Measurements from ENCODE around the gene POLE.

POLE gene

DNA sequence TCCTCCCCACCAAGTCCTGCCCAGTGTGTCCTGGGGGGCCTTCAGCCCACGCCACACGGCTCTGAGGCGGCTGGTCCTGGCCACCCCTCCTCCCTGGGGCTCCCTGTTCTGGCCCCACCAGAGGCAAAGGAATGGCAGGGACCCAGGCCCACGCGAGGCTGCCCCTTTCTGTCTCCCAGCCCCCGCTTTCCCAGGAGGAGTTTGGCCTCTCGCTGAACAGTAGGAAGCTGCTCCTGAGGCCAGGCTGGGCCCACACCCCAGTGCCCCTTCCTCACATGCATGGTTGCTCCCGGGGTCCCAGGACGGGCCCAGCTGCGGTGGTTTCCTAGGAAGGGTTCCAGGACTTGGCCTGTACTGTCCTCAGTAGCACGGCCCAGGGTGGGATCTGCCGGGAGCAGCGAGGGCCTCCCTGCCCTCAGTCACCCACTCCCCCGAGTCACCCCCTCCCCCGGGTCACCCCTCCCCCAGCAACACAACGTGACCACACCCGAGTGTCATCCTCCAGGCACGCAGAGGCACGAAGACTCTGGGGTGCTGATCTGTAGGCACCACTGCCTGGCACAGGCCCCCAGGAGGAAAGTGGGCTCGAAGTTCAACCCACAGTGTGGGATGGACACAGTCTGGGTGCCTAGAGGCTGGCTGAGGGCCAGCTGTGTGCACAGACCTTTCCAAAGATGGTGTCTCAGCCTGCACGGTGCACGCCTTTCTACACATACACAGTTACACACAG is 109.8 kb downstream of the POLE start:
- DNase-seq (ENCODE audit: low spot score): no peak

DNA sequence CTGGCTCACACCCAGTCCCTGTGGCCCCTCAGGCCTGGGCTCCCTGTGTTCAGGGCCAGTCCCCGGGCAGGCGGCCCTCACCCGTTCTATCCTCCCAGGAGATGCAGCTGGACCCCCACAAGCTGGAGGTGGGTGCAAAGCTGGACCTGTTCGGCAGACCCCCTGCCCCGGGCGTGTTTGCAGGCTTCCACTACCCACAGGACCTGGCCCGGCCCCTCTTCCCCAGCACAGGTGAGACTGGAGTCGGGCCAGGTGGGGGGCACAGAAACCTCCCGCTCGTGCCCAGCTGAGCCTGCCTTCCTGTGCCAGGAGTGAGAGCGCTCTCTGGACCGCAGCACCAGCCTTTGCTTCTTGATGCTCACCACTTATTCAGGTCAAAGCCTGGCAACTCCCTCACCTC is 110.4 kb downstream of the POLE start:
- DNase-seq (ENCODE audit: low spot score): no peak

GRCh38 chr12:132575661-132576060 is 111.5 kb downstream of the POLE start:
- DNase-seq (ENCODE audit: low spot score): no peak

- DNase-seq (ENCODE audit: low spot score): no peak
Measured at GRCh38 chr12:132574271-132574996, 112.7 kb downstream of the POLE start.
